GM18519 (cell line): ENCODE measurements around the gene GTSF1L.
A peak's percentile ranks its signal among the peaks of the same experiment; 100 is the strongest.
"Not testable (repeated sequence)": the region's sequence is repeated elsewhere in the genome, so short reads cannot be mapped to it uniquely, and the experiment has no call there.

Experiments used
- ATAC-seq: cut with Tn5 transposase; IDR thresholded peaks from one replicate; pipeline ENCODE4 v1.9.1; 2021; ENCODE audit warnings: mild to moderate bottlenecking, moderate library complexity; ENCODE audit not compliant: unreplicated experiment, low FRiP score

The GTSF1L gene

GRCh38 chr20:43726811-43727338 lies at the start of gene GTSF1L:
GTSF1L (minus strand) TSS chr20:43727002; CDS start chr20:43726694, 308 bp downstream.
- no peak for ATAC-seq

GRCh38 chr20:43774754-43775153 lies 48.0 kb upstream of the GTSF1L start:
- ATAC-seq, result no peak

DNA sequence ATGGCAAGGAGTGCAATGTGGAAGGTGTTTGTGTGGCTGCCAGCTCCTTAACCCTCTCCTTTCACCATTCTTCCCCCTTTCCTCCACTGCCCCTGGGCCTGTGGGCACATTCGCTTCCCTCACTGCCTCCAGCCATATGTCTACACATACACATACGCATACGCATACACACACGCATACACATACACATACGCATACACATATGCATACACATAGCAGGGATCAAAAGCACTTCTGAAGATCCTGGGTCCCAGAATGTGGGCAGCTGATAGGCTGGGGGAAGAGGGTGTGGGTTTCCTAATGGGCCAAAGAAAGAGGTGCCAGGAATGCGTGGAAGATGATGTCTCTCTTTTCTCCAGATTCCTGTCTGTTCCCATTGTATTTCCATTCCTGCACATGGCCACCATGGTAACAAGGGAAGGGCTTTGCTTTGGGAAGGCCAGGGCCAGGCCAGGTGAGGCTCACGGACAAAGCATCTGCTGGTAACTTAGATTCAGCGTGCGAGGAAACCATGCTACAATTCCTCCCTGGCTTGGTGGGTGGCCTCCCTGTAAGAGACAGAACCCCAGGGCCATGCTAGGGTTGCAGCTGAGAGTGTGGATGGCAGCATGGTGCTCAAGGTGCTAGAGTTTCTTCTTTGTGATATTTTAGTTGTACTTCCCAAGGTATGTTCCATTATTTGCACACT lies 44.8 kb upstream of the GTSF1L start:
- no peak for ATAC-seq

DNA sequence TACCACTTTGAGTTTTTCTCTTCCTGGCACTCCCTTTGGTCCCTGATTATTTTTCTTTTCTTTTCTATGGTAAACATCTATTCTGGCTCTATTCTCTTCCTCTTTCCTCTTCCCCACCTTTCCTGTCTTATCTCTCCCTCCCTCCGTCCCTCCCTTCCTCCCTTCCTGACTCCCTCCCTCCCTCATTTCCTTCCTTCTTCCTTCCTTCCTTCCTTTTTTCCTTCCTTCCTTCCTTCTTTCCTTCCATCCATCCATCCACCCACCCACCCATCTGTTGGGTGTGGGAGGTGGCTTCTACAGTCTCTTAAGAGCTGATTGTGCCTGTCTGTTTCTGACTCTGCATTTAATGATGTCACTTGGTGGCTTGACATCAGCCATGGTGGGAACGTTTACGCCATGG lies 43.5 kb upstream of the GTSF1L start:
- ATAC-seq, result no peak

GRCh38 chr20:43767686-43768474 lies 41.1 kb upstream of the GTSF1L start:
- no peak for ATAC-seq

GRCh38 chr20:43766917-43767316 lies 40.1 kb upstream of the GTSF1L start:
- ATAC-seq, result no peak

GRCh38 chr20:43766385-43766784 lies 39.6 kb upstream of the GTSF1L start:
- ATAC-seq, result no peak

DNA sequence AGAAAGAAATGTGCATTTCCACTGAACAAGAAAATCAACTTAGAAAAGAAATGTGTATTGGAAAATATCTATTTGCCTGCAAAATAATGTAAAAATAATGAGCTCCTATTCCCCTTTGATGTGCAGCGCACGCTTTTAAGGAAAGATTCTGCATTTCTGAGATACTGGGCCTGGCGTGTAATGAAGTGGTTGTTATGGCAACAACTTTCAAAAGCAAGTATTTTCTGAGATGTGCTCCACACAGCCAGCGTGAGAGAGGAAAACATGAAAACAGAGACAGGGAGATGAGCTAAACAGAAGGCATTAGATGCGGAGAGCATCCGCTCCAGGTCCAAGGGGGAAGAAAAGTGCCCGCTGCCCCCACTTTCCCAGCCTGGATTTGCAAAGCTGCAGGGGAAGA lies 39.1 kb upstream of the GTSF1L start:
- ATAC-seq, result no peak

DNA sequence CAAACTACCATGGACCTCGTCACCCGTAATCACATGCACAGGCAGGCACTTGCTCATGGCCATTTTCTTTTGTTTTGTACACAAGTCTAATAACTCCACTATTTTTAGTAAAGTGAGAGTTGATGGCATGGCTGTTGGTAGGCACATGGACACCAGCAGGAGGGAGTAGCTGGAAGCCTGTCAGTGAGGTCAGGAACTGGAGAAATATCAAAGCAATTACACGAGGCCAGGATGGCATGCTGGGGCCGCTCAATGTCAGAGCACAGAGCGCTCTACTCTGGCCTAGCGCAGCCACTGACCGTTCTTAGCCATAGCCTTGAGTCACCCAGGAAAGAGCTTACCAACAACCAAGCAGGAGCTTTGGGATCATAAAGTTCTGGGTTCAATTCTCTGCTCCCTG lies 36.1 kb upstream of the GTSF1L start:
- ATAC-seq, result no peak

DNA sequence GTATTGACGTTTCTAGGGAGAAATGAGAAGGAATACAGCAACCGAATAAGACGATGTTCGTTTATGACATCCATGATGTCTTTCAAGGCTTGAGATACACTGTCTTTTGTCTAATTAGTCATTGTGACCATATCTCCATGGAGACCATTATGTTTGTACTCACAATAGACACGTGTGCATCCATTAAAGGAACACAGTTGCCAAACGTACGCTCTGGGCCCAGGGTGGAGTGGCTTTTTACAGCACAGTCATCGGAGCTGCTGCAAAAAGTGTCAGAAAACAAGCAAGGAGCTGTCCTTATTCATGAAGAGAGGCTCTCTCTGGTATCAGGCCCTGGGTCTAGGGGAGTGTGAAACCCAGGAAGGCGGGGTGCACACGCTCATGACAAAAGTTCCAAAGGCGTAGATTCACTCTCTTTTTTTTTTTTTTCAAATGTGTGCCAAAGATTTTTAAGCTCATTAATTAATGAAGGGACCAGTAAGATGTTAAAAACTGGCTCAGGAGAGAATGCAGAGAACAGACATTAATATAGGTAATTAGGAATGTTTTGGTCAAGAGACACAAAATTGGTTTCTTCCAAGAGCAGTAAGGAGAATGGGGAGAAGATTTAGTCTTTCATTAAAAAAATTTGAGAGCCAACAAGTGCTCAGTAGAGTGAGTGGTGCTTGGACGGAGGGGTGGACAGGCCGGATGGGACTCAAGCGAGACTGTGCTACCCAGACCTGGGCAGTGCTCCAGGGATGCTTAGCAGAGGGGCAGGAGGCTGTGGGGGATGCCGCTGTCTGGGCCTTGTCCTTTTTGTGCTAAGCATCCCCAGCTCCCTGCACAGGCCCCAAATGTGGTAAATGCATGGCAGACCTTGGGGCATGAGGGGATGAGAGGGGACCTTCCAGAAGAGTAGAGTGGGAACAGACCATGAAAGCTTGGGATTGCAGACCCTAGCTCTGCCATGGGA lies 34.9 kb upstream of the GTSF1L start:
- ATAC-seq, result no peak

GRCh38 chr20:43757888-43758287 lies 31.1 kb upstream of the GTSF1L start:
- ATAC-seq, result not testable (repeated sequence)

DNA sequence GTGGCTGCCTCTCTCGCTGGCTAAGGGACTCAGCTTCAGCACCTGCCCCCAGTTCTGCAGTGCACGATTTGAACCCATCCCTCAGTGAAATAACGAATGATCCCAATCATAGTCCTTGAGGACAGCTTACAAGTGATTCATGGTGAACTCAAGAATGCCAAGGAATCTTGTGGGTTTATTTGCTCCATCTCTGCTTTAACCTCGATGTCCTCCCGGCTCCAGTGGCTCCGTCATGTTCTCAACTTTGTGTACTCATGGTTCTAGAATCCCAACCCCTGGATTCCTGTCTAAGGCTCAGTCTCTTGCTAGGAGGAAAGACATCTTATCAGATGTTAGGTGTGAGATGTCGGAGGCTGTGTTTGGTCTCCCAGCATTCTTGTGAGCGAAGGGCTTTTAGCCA lies 29.0 kb upstream of the GTSF1L start:
- ATAC-seq, result no peak

- ATAC-seq, result no peak
Measured at GRCh38 chr20:43755390-43755789, 28.6 kb upstream of the GTSF1L start.

DNA sequence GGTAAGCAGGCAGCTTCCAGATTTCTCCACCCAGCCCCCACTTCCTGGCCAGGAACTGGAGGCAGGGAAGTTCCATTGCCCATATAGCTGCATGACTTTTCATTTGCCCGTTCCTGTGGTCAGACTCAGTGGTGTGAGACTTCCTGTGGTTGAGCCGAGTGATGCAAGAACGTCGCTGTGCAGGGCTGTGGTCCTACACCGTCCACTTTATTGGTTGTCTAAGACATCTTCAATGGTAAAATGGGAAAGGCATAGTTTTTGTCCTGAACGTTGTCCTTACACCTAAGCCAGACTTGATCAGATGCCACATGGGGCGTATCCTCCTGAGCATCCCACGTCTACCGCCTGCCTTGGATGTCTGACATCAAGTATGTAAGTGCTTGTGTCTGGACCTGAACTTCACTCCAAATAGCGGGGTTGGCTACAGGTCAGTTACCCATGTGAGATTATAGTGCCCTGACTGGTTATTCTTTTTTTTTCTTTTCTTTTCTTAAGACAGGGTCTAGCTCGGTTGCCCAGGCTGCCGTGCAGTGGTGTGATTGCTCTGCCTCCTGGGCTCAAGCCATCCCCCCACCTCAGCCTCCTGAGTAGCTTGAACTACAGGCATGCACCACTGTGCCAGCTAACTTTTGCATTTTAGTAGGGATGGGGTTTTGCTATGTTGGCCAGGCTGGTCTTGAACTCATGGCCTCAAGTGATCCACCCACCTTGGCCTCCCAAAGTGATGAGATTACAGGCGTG lies 25.9 kb upstream of the GTSF1L start:
- ATAC-seq, result no peak

DNA sequence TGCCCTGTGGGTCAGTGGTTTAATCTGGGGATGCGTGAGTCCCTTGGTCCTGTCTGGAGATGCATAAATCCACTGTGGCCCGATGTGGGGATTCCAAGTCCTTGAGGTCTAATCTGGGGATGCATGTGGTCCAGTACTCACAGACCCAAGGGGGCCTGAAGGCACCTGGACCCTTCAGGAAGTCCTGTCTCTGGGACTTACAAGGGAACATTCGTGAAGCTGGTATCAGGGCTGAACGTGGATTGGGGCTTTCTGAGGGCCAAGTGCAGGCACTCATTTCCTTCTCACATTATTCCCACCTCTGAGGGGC lies 25.2 kb upstream of the GTSF1L start:
- no peak for ATAC-seq

GRCh38 chr20:43751167-43752050 lies 24.6 kb upstream of the GTSF1L start:
- peak; percentile 62 for ATAC-seq

DNA sequence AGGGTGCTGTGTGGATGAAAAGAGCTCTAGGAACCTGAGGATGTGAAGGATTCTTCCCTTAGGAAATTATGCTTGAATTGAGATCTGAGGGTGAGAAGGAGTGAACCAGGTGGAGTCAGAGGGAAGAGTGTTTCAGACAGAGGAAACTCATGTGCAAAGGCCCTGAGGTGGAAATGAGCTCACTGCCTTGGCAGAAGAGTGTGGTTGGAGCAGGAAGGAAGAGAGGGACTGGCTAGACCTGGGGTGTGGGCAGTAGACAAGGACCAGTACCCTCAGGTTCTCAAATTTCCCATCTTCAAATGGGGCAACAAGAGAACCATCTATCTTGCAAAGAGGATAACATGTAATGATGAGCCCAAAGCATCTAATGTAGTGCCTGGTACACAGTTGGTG lies 24.0 kb upstream of the GTSF1L start:
- no peak for ATAC-seq

GRCh38 chr20:43749734-43750294 lies 23.0 kb upstream of the GTSF1L start:
- ATAC-seq, result no peak

DNA sequence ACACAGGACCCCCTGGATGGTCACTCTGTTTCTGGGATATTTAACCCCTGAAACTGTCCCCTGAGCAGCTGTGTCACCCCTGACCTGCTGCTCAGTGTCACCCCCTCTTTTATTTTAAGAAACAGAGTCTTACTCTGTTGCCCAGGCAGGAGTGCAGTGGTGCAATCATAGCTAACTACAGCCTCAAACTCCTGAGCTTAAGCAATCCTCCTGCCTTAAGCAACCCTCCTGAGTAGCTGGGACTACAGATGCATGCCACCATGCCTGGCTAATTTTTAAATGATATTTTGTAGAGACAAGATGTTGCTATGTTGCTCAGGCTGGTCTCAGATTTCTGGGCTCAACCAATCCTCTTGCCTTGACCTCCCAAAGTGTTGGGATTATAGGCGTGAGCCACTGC lies 21.5 kb upstream of the GTSF1L start:
- no peak for ATAC-seq
